ENCODE data around the gene TBXT.
"Not testable (repeated sequence)": the region's sequence is repeated elsewhere in the genome, so short reads cannot be mapped to it uniquely, and the experiment has no call there.

DNA sequence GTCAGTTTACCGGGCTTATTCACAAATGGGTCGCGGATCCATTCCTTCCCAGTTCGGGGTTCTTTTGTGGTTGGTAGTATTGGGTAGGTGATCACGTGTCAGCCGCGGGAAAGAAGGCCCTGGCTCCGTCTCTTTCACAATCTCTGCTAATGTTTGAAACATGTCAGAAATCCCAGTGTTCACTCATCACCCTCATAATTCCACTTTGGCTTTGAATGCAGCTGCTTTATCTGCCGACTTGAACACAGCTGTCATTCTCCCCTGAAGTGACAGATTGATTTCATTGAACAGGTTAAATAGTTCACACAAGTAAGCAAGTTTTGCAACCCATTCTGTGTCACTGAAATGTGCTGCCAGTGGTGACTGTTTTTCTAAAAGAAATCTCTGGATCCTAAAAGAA is 44.5 kb downstream of the TBXT start:
- TF ChIP-seq, protein P1, sequence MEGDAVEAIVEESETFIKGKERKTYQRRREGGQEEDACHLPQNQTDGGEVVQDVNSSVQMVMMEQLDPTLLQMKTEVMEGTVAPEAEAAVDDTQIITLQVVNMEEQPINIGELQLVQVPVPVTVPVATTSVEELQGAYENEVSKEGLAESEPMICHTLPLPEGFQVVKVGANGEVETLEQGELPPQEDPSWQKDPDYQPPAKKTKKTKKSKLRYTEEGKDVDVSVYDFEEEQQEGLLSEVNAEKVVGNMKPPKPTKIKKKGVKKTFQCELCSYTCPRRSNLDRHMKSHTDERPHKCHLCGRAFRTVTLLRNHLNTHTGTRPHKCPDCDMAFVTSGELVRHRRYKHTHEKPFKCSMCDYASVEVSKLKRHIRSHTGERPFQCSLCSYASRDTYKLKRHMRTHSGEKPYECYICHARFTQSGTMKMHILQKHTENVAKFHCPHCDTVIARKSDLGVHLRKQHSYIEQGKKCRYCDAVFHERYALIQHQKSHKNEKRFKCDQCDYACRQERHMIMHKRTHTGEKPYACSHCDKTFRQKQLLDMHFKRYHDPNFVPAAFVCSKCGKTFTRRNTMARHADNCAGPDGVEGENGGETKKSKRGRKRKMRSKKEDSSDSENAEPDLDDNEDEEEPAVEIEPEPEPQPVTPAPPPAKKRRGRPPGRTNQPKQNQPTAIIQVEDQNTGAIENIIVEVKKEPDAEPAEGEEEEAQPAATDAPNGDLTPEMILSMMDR (IDR thresholded peaks at IDR 0.05; ENCODE audit: poor library complexity, severe bottlenecking) = not testable (repeated sequence)
- peak; percentile 56 for TF ChIP-seq POLR2AphosphoS5 (IDR thresholded peaks at IDR 0.05)
- TF ChIP-seq EZH2 (IDR thresholded peaks at IDR 0.05; ENCODE audit: borderline replicate concordance, insufficient read depth, low read length, poor library complexity, severe bottlenecking); RAD21 (conservative IDR thresholded peaks at IDR 0.05): not testable (repeated sequence)
- TF ChIP-seq EP300 (conservative IDR thresholded peaks at IDR 0.05; ENCODE audit: poor library complexity, severe bottlenecking) = peak; percentile 91

Data from neural cell (in vitro differentiated cells).